ENCODE data around the gene TBC1D23.

GRCh38 chr3:100270215-100270583 lies 9.4 kb downstream of the TBC1D23 start:
- TF ChIP-seq CTCF (IDR thresholded peaks at IDR 0.05) (no peak), POLR2A (IDR thresholded peaks at IDR 0.05) (no peak), EP300 (IDR thresholded peaks at IDR 0.05; ENCODE audit: low read depth) (no peak), POLR2AphosphoS5 (IDR thresholded peaks at IDR 0.05) (no peak)

All from transverse colon (tissue), 4 donors.